GM12875 (cell line): ENCODE measurements around the gene PALLD.

Experiments used
- H3K4me3 ChIP-seq: one replicate; pipeline ENCODE4 v1.5.1; 2011; ENCODE audit warnings: low read depth, low read length, control low read depth
- CTCF ChIP-seq: IDR thresholded peaks from 2 replicates; pipeline ENCODE4 v1.5.1; 2011; ENCODE audit warnings: low read depth, mild to moderate bottlenecking, control low read depth, inconsistent platforms, low read length, moderate library complexity, borderline replicate concordance; ENCODE audit not compliant: insufficient read depth

The PALLD gene

GRCh38 chr4:168811786-168812651, 315.2 kb downstream of the PALLD start:
- no peak overlapping the region for H3K4me3 ChIP-seq
- TF ChIP-seq CTCF: no peak

- TF ChIP-seq CTCF: no peak
- no peak overlapping the region for H3K4me3 ChIP-seq
Observed at GRCh38 chr4:168812806-168813205, 316.0 kb downstream of the PALLD start.

- no peak overlapping the region for H3K4me3 ChIP-seq
- TF ChIP-seq CTCF: no peak
Observed at GRCh38 chr4:168813890-168814289, 317.0 kb downstream of the PALLD start.

GRCh38 chr4:168815379-168816345, 318.8 kb downstream of the PALLD start:
- H3K4me3 ChIP-seq: no peak overlapping the region
- TF ChIP-seq CTCF: no peak

GRCh38 chr4:168817370-168817769, 320.5 kb downstream of the PALLD start:
- no peak for TF ChIP-seq CTCF
- H3K4me3 ChIP-seq: no peak overlapping the region

- TF ChIP-seq CTCF: no peak
- no peak overlapping the region for H3K4me3 ChIP-seq
Observed at GRCh38 chr4:168822481-168822880, 325.6 kb downstream of the PALLD start.
